GM12801 (cell line): ENCODE results near the gene TMEM151B.

Experiments
- TF ChIP-seq, protein P1 (sequence below): IDR thresholded peaks from one replicate; pipeline ENCODE4 v1.5.1; 2011; ENCODE audit warnings: control low read depth; ENCODE audit not compliant: insufficient read length; ENCODE audit errors: extremely low read depth

Gene TMEM151B

DNA sequence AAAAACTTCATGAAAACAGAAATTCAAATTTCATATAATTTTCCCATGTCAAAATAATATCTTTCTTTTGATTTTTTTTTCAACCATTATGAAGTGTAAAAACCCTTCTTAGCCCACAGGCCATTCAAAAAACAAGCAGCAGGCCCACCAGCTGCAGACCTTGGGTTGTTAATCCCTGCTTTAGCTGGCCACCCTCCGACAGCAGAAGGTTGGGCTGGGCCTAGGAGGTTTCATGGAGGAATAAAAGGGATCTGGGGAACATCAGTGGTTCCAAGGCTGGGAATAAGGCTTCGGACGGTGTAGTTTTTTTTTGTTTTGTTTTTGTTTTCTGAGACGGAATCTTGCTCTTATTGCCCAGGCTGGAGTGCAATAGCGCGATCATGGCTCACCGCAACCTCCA, 26.9 kb upstream of the TMEM151B start:
- TF ChIP-seq, protein P1, sequence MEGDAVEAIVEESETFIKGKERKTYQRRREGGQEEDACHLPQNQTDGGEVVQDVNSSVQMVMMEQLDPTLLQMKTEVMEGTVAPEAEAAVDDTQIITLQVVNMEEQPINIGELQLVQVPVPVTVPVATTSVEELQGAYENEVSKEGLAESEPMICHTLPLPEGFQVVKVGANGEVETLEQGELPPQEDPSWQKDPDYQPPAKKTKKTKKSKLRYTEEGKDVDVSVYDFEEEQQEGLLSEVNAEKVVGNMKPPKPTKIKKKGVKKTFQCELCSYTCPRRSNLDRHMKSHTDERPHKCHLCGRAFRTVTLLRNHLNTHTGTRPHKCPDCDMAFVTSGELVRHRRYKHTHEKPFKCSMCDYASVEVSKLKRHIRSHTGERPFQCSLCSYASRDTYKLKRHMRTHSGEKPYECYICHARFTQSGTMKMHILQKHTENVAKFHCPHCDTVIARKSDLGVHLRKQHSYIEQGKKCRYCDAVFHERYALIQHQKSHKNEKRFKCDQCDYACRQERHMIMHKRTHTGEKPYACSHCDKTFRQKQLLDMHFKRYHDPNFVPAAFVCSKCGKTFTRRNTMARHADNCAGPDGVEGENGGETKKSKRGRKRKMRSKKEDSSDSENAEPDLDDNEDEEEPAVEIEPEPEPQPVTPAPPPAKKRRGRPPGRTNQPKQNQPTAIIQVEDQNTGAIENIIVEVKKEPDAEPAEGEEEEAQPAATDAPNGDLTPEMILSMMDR, result no peak

DNA sequence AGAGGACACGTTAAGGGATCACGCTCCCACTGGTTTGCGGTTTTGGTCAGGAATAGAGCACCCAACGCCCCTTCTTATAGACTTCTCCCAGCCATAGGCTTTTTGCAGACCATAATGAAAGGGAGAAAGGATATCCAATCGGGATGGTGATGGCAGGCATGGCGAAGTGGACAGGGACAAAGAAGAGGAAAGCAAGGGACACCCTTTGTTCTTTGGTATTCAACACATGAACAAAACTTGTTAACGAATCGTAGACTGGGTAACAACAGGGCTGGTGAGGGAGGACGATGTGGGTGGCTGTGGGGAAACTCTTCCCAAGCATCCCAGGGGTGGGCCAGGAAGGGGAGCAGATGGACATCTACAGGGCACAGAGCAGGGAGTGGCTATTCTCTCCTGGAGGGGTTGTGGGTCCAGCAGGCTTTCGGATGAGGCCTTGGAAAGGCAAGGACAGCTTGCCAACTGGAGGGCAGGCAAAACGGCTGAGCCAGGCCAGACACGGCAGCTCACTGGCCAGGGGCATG, 24.8 kb upstream of the TMEM151B start:
- TF ChIP-seq, protein P1, result no peak

DNA sequence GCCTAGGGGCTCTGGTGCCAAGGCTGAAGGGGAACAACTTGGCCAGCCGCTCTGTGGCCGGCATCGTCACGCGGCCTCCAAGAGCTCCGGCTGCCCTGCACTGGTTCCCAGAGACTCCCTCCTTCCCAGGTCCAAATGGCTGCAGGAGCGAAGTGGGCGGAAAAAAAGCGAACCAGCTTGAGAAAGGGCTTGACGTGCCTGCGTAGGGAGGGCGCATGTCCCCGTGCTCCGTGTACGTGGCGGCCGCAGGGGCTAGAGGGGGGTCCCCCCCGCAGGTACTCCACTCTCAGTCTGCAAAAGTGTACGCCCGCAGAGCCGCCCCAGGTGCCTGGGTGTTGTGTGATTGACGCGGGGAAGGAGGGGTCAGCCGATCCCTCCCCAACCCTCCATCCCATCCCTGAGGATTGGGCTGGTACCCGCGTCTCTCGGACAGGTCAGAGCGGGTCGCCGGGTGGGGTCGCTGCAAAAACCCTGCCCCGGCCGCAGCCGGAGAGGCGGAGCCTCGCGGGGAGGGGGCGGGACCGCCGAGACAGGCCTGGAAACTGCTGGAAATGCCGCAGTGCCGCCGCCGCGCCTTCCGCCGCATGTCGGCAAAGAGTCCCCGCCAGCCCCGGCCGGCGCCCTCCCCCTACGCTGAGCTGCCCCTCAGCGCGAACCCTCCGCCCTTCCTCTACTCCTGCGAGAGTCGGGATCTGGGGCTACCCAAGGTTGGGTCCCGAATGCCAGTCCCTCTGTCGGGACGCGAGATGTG, 24.2 kb upstream of the TMEM151B start:
- TF ChIP-seq, protein P1, result no peak

DNA sequence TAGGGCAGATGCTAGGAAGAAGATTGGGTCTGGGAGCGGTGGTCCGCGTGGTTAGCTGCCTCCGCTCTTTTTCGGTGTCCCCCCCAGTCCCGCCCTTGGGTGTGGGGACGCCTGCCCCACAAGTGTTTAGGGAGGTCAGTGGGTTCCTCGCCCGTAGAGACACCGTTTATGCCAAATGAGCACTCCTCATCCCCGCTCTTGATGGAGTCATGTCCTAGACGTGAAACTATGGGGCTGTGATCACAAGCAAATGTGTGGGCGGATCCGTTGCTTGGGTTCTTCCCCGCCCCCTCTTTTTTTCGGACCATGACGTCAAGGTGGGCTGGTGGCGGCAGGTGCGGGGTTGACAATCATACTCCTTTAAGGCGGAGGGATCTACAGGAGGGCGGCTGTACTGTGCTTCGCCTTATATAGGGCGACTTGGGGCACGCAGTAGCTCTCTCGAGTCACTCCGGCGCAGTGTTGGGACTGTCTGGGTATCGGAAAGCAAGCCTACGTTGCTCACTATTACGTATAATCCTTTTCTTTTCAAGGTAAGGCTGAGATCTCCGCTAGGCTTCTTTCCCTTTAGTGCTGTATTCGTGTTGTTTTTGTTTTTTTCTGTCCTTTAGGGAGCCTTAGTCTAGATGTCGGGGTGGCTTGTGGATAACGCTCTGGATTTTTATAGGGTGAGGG, 23.4 kb upstream of the TMEM151B start, which contains the start of gene HSP90AB1:
Gene HSP90AB1 (plus strand): TSS at position 439 of the 675 bp plus-strand sequence. CDS start 1,529 bp downstream, outside the sequence.
- TF ChIP-seq, protein P1, result no peak

DNA sequence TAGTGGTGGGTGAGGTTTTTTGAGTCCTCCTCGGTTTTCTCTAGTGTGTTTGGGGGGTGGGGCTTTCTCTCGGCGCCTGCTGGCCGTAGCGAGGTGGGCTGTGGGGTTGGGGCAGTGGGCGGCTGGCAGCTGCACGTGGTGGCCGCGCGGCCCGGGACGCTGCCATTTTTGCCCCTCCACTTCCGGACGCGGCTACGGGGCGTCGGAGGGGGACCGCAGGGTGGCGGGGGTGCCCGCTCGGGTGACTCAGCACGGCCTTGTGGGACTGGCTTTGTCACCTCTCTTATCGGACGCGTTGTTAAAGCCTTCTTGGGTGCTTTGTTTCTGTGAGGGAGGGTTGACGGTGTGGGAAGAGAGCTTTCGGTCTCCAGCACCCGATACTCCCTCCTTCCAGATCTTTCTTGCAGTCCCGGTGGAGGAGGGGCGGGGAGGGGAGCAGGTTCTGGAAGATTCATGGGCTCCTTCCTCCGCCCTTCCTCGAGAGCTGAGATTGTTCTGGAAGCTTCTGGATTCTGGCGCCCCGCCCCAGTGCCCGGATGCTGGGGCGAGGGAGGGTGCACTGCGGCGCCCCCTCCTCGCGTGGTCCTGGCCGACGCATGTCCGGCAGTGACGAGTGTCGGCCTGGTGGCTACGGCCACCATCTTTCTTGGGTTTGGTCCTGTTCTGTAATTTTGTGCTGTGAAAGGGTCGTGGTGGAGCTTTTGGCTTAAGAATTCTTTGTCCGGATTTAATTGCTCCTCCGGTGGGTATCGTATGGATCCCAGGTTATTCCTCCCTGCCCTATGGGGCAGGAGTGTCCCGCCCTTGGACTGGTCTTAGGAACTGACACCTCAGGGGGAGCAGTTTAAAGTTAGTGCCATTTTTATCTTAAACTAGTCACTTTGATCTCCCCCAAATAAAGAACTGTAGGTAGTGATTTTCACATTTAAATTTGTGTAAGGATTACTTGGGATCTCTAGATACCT, 22.6 kb upstream of the TMEM151B start:
- TF ChIP-seq, protein P1, result no peak

DNA sequence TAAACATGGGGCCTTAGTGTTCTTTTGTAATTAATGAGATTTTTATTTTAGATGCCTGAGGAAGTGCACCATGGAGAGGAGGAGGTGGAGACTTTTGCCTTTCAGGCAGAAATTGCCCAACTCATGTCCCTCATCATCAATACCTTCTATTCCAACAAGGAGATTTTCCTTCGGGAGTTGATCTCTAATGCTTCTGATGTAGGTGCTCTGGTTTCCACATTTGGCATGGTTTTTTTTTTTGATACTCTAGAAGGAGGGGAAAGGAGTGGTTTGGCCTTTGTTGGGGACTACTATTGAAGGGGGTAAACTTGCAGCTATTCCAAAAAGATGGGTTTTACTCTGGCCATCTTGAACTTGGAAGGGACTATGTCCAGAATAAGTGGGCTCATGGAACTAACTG, 21.7 kb upstream of the TMEM151B start:
- TF ChIP-seq, protein P1, result no peak
